ENCODE results near the gene LHX6. TPM values are rescaled to one million over a fixed set of nuclear protein-coding genes. Genes with fewer than 3 reads are reported as not detected.

LHX6 gene
- polyA plus RNA-seq, 2 of the 4 experiments (the other 2 are of a cell fraction): 0.14 to 0.26 TPM

GRCh38 chr9:122205176-122205575, 23.6 kb downstream of the LHX6 start:
- FAIRE-seq: no peak
- no peak overlapping the region for H3K4me3 ChIP-seq

More at GRCh38 chr9:122205176-122205575, 23.6 kb downstream of the LHX6 start:
- POLR2A ChIA-PET: no interaction called here
- TF ChIP-seq POLR2AphosphoS2 (conservative IDR thresholded peaks at IDR 0.05; ENCODE audit: low read length) (no peak), KDM5A (IDR thresholded peaks at IDR 0.05) (no peak), RARB (CRISPR knock-in tag; IDR thresholded peaks at IDR 0.05) (no peak), EP300 (IDR thresholded peaks at IDR 0.05) (no peak), ATOH8 (CRISPR knock-in tag; IDR thresholded peaks at IDR 0.05; ENCODE audit: low read depth) (no peak), EHF (CRISPR knock-in tag; IDR thresholded peaks at IDR 0.05) (no peak), CBX8 (IDR thresholded peaks at IDR 0.05) (no peak), SREBF2 (IDR thresholded peaks at IDR 0.05) (no peak), ESRRA (IDR thresholded peaks at IDR 0.05; ENCODE audit: borderline replicate concordance, low read length) (no peak), E2F6 (IDR thresholded peaks at IDR 0.05; ENCODE audit: borderline replicate concordance, low read depth) (no peak), HES2 (IDR thresholded peaks at IDR 0.05) (no peak), CTCF (IDR thresholded peaks at IDR 0.05) (no peak), TP53 (CRISPR knock-in tag; IDR thresholded peaks at IDR 0.05) (no peak), BCL3 (IDR thresholded peaks at IDR 0.05) (no peak), HMGXB4 (CRISPR knock-in tag; IDR thresholded peaks at IDR 0.05; ENCODE audit: borderline replicate concordance) (no peak), NPAS2 (CRISPR knock-in tag; IDR thresholded peaks at IDR 0.05; ENCODE audit: borderline replicate concordance) (no peak), GATA3 (IDR thresholded peaks at IDR 0.05; ENCODE audit: borderline replicate concordance) (no peak), USF2 (IDR thresholded peaks at IDR 0.05) (no peak)
- no peak for ATAC-seq
- Histone ChIP-seq H3K27ac (no peak overlapping the region), H3K4me2 (no peak overlapping the region), H3K4me1 (no peaks in the 10 kb centered on the region), H3K9me3 (no peaks in the 10 kb centered on the region)
- CTCF ChIA-PET: interaction anchor here (0.6 kb wide), 1 partner anchor 91 kb away, joined by 3 read pairs; no protein-coding TSS in a partner anchor
- 66% methylated on average over 5 of the region's 8 CpGs for WGBS (ENCODE audit: missing lambda C conversion rate)
- no peak for DNase-seq (ENCODE audit: low read depth in 1 of 2, low spot score in 1 of 2)

Measured in A549 (cell line).